SU-DHL-6 (cell line): ENCODE measurements around the gene TIAM2.

Experiments used
- CTCF ChIP-seq: fragments of 200-600 bp; sonication (generic); IDR thresholded peaks from one replicate; pipeline ENCODE4 v1.5.1; 2017; ENCODE audit warnings: antibody characterized with exemption, mild to moderate bottlenecking, low read length, moderate library complexity; ENCODE audit not compliant: insufficient read depth, poor library complexity, severe bottlenecking
- EZH2phosphoT487 ChIP-seq: fragments of 200-600 bp; sonication (generic), shearing (Covaris generic); conservative IDR thresholded peaks from 2 replicates; pipeline ENCODE4 v1.6.1; 2018; ENCODE audit warnings: mild to moderate bottlenecking, antibody characterized with exemption, low read length, moderate library complexity, mixed read lengths

DNA sequence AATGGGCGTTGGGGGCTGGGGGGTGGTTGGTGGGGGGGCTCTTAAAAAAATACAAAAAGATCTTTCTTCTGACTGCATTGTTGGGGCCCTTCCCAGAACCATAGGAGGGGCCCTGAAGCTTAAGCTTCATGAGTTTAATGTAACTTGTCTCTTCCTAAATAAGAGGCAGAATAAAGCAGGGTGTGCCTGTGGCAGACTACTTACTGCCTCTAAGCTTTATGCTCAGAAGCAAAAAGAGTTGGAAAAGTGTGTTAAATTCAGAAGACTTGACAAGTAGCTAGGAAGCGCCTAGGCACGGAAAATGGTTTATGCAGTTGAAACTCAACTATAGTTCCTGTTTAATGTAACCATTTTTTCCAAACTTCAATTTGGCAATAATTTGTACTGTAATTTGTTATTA is 44.5 kb downstream of the TIAM2 start:
- TF ChIP-seq EZH2phosphoT487 (no peak), CTCF (no peak)
